Measurements from ENCODE around the gene TCF4. TPM values are rescaled to one million over a fixed set of nuclear protein-coding genes. Genes with fewer than 3 reads are reported as not detected.

The TCF4 gene
- total RNA-seq, 2 donors from 2014 or later, result 57.7 to 66.3 TPM

DNA sequence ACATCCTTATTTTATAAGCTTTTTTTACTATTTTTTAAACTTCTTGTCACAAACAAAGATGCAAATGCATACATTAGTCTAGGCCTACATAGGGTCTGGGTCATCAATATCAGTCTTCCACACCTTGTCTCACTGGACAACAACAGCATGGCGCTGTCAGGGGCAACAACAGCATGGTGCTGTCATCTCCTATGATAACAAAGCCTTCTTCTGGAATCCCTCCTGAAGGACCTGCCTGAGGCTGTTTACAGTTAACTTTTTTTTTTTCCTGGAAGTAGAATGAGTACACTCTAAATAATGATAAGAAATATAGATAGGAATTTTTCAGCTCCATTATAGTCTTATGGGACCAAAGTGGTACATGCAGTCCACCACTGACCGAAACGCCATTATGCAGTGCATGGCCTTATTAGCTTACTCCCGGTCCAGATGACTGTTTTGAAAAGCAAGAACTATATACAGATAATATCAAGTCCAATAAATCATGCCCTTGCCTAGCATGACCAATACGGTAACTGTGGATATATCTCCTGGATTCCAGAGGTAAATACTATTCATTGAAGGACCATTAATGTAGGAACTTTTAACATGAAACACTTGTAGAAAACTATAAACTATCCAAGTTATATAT lies 38.4 kb downstream of the TCF4 start:
- DNase-seq (ENCODE audit: low spot score), result no peak
- no peak overlapping the region for H3K4me3 ChIP-seq
- H3K27ac ChIP-seq, result no peak overlapping the region
- no peaks in the 10 kb centered on the region for H3K27me3 ChIP-seq
- H3K9me3 ChIP-seq, result no peaks in the 10 kb centered on the region
- TF ChIP-seq, protein P1, sequence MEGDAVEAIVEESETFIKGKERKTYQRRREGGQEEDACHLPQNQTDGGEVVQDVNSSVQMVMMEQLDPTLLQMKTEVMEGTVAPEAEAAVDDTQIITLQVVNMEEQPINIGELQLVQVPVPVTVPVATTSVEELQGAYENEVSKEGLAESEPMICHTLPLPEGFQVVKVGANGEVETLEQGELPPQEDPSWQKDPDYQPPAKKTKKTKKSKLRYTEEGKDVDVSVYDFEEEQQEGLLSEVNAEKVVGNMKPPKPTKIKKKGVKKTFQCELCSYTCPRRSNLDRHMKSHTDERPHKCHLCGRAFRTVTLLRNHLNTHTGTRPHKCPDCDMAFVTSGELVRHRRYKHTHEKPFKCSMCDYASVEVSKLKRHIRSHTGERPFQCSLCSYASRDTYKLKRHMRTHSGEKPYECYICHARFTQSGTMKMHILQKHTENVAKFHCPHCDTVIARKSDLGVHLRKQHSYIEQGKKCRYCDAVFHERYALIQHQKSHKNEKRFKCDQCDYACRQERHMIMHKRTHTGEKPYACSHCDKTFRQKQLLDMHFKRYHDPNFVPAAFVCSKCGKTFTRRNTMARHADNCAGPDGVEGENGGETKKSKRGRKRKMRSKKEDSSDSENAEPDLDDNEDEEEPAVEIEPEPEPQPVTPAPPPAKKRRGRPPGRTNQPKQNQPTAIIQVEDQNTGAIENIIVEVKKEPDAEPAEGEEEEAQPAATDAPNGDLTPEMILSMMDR (IDR thresholded peaks at IDR 0.05), result no peak
- peaks cover 0 to 8% of the 10 kb centered on the region in 2 donors for H3K4me1 ChIP-seq
- no peaks in the 10 kb centered on the region for H3K36me3 ChIP-seq

DNA sequence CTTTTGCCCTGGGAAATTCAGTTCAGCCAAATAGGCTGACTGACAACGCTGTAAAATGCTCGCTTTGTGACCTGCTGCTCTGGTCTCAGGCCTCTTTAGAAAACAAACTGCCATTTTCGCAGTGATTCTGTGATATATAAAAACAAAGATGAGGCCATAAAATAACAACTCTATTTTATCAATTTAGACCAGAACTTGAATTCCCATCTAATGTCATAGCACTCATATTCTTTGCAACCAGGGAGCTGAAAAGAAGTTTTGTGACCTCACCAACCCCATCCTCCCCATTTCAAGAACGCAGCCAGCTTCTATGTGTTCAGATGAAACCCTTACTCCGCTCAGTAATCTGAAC lies 40.3 kb downstream of the TCF4 start:
- Histone ChIP-seq H3K4me3 (no peak overlapping the region), H3K27me3 (no peaks in the 10 kb centered on the region), H3K9me3 (no peaks in the 10 kb centered on the region), H3K36me3 (no peaks in the 10 kb centered on the region), H3K27ac (peak overlapping the region; percentile 2 to 24), H3K4me1 (peaks cover 0 to 8% of the 10 kb centered on the region in 2 donors)
- no peak for DNase-seq (ENCODE audit: low spot score)
- TF ChIP-seq, protein P1 (IDR thresholded peaks at IDR 0.05), result no peak

GRCh38 chr18:55546851-55547704 lies 40.9 kb downstream of the TCF4 start:
- DNase-seq (ENCODE audit: low spot score), result peak; percentile 63
- TF ChIP-seq, protein P1 (IDR thresholded peaks at IDR 0.05), result no peak
- no peaks in the 10 kb centered on the region for H3K27me3 ChIP-seq
- H3K9me3 ChIP-seq, result no peaks in the 10 kb centered on the region
- peak overlapping the region; percentile 2 to 21 for H3K27ac ChIP-seq
- peak overlapping the region in 1 of 2 donors; percentile 16 for H3K4me3 ChIP-seq
- peaks cover 0 to 8% of the 10 kb centered on the region in 2 donors for H3K4me1 ChIP-seq
- no peaks in the 10 kb centered on the region for H3K36me3 ChIP-seq

- Histone ChIP-seq H3K36me3 (no peaks in the 10 kb centered on the region), H3K4me1 (peaks cover 0 to 8% of the 10 kb centered on the region in 2 donors), H3K27me3 (no peaks in the 10 kb centered on the region), H3K9me3 (peaks cover 0 to 12% of the 10 kb centered on the region in 2 donors), H3K27ac (no peak overlapping the region), H3K4me3 (no peak overlapping the region)
- DNase-seq (ENCODE audit: low spot score), result no peak
- TF ChIP-seq, protein P1 (IDR thresholded peaks at IDR 0.05), result no peak
These were observed 44.0 kb downstream of the TCF4 start for GRCh38 chr18:55544014-55544413.

DNA sequence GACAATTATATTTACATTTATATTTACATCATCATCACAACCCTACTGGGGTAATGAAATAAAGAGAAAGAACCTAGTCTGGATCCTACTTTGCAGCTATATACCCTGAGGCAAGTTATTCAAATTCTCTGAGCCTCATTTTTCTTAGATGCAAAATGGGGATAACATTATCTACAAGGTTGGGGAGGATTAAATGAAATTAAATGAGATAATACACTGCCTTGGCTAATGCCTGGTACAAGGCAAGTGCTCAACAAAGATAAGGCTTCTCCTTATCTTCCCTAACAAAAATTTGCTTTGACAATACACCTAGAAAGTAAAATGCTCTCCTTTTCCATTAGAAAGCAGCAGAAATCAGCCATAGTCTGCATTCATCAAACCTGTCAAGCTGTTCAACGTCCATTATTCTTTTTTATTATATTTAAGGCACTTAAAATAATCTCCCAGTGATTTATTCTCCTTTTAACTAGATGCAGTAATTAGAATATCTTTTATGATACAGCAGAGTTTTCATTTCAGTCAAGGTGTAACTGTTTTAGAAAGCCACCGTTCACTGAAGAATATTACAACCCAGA lies 44.8 kb downstream of the TCF4 start:
- peaks cover 0 to 13% of the 10 kb centered on the region in 2 donors for H3K9me3 ChIP-seq
- TF ChIP-seq, protein P1 (IDR thresholded peaks at IDR 0.05), result no peak
- no peaks in the 10 kb centered on the region for H3K36me3 ChIP-seq
- no peaks in the 10 kb centered on the region for H3K27me3 ChIP-seq
- no peak overlapping the region for H3K27ac ChIP-seq
- no peak for DNase-seq (ENCODE audit: low spot score)
- peaks cover 0 to 8% of the 10 kb centered on the region in 2 donors for H3K4me1 ChIP-seq
- H3K4me3 ChIP-seq, result no peak overlapping the region

Measured in right atrium auricular region (tissue), 2 donors.